ENCODE results near the gene ADCYAP1R1.

GRCh38 chr7:31087351-31087750 is 35.2 kb downstream of the ADCYAP1R1 start:
- no peak for TF ChIP-seq CTCF (conservative IDR thresholded peaks at IDR 0.05; ENCODE audit: low read length)
- TF ChIP-seq EZH2phosphoT487 (IDR thresholded peaks at IDR 0.05; ENCODE audit: borderline replicate concordance, low read depth, low read length): no peak

Measured in OCI-LY7 (cell line).